GM12874 (cell line): ENCODE data around the gene PCYOX1L.

Experiments
- TF ChIP-seq, protein P1 (sequence below): IDR thresholded peaks from 2 replicates; pipeline ENCODE4 v1.5.1; 2011; ENCODE audit warnings: low read depth, mild to moderate bottlenecking, control low read depth, low read length, moderate library complexity; ENCODE audit not compliant: insufficient read depth

The PCYOX1L gene

DNA sequence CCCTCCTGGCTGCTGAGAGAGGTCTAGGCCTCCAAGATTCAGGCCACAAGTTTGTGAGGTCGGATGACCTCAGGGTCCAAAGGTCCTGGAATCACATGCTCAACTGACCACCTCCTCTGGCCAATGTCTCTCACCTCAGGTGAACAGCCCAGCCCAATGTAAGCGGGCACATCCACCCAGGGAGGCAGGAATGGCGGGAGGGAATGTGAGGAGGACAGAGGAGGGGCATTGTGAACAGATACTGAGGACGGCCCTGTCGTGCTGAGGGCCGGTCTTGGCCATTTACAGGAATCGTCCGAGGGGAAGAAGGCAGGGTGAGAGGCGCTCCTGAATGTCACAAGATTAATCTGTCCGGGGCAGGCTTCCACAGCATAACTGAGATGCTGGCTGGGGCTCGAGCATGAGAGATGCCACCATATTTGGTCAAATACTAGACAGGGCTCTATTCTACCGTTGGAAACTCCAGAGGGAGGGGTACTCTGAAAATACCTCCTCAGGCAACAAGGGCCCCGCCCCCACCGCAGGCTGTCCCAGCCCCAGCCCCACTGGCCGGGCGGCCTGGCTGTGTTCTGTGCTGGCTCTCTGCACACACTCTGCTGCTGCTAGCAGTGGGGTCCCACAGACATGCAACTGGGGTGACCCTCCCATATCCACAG is 22.7 kb downstream of the PCYOX1L start:
- TF ChIP-seq, protein P1, sequence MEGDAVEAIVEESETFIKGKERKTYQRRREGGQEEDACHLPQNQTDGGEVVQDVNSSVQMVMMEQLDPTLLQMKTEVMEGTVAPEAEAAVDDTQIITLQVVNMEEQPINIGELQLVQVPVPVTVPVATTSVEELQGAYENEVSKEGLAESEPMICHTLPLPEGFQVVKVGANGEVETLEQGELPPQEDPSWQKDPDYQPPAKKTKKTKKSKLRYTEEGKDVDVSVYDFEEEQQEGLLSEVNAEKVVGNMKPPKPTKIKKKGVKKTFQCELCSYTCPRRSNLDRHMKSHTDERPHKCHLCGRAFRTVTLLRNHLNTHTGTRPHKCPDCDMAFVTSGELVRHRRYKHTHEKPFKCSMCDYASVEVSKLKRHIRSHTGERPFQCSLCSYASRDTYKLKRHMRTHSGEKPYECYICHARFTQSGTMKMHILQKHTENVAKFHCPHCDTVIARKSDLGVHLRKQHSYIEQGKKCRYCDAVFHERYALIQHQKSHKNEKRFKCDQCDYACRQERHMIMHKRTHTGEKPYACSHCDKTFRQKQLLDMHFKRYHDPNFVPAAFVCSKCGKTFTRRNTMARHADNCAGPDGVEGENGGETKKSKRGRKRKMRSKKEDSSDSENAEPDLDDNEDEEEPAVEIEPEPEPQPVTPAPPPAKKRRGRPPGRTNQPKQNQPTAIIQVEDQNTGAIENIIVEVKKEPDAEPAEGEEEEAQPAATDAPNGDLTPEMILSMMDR, result no peak

DNA sequence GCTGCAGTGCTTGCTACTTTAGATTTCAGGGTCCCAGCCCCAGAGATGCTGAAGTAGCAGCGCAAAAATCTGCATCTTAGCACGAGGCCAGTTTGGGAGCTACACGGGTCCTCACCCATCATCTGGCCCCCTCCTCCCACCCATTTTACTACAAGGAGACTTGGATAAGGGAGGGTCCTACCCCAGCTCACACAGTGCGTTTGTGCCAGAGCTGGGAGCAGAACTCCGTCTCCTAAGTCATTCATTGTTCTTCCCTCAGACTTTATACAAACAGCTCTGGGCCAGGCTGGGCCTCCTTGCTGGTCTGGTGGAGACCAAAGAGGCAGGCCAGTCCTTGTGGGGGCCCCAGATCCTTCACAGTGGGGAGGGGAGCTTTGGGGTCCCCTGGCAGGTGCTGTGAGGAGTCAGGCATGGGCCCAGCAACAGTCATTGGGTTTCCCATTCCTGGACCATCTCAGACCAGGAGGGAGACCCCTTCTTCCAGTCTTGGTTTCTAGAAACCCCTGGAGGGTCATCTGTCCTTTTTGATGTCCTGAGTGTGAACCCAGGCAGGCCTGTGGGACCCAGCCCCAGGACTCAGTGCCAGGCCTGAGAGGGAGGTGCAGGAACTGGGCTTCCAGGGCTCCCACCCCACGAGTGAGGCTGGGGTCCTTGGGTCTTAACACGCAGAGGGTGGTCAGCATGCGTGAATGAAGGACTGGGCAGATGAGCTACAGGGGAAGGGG is 23.6 kb downstream of the PCYOX1L start:
- TF ChIP-seq, protein P1, result no peak

DNA sequence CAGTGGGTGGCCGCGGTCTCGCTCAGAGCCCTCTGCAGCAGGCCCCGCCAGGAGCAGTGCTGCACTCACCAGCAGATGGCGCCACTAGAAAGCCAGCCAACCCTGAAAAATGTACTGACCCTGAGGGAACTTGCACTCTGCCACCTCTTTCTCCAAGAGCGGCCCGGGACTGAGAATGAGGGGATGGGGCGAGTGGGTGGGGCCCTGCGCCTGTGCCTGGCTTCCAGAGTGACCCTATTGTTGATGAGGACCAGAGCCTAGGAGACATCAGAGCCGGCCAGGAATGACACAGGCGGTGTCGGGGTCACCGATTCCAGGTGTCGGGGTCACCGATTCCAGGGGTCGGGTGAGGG is 24.1 kb downstream of the PCYOX1L start:
- TF ChIP-seq, protein P1, result peak; percentile 96

DNA sequence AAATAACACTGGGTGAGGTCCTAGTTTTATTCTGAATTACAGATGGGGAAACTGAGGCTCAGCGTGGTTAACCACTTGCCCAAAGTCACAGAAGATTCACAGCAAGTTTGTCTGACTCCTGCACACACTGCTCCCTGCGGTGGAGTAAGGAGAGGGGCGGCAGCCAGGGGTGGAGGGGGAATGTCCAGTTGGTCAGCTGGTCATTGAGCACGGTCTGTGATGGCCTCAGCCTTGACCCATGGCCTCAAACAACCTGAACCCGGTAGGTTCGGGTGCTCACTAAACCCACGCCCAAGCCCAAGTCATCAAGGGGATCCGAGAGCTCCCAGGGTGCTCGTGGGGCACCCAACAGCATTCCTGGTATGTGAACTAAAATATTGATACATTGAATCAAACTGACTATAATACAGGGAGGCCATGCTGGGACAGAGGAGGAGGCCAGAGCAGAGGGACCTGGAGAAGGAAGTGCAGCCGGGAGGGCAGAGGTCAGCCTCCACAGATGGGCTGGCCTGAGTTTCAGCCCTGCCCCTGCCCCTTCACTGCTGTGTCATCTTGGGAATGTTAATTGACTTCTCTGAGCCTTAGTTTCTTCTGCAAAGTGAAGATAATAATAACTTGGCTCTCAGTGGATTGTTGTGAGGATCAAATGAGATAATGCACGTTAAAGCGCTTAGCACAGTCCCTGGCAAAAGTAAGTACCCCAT is 24.8 kb downstream of the PCYOX1L start:
- TF ChIP-seq, protein P1, result no peak

DNA sequence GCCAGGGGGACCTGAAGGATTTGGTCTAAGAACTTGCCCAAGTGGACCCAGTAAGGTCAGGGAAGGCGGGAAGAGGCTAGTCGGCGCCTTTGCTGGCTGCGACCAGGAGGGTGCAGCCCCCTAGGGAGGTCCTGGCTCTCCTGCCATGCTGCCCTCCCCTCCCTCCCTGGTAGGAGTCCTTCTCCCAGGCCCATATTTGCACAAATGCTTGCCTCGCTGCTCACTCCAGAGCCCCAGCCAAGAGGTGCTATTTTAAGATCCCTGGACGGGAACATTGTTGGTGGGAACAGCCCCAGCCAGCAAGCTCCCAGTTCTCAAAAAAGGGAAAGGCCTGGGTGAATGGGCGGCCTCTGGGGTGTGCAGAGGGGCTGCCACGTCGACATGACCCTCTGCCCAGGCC is 25.6 kb downstream of the PCYOX1L start:
- TF ChIP-seq, protein P1, result no peak

DNA sequence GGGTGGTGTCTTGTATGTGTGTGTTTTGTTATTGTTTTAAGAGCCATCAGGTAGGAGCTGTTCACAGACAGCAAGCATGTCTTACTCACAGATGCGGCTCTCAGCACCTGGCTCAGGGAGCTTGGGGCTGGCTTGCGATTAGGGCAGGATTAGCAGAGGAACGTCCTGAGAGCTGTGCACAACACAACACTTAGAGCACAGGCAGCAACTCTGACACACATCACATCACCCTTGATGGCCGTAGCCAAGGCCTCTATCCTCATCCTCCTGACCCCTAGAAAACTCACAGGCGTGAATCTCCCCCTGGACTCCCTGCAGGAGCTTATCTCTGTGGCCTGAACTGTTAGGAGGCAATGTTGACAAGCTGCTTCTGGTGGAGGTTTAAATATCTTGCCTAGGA is 28.3 kb downstream of the PCYOX1L start:
- TF ChIP-seq, protein P1, result no peak

DNA sequence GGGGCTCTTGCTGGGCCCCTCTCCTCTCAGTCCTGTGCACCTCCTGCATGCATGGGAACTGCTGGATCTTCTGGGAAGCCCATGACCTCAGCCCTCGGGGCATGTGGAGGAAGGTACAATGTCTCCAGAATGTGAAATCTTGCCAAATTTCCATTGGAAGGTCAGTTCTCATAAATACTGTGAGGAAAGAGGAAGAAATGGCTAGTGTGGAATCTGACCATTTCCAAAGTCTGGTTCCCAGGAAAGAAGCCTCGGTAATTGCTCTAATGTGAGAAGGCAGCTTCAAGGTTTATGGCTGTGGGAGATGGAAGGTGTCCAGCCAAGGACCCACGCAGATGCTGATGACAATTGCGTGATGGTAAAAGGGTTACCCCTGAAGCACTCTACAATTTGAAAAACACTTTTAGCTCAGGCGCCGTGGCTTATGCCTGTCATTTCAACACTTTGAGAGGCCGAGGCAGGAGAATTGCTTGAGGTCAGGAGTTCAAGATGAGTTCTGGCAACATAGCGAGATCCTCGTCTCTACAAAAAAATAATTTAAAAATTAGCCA is 29.3 kb downstream of the PCYOX1L start:
- TF ChIP-seq, protein P1, result no peak
